ENCODE data around the gene TRRAP. TPM values are rescaled to one million over a fixed set of nuclear protein-coding genes. Genes with fewer than 3 reads are reported as not detected.

The TRRAP gene
- total RNA-seq, 2 donors from 2014 or later: 21.1 to 25.2 TPM

DNA sequence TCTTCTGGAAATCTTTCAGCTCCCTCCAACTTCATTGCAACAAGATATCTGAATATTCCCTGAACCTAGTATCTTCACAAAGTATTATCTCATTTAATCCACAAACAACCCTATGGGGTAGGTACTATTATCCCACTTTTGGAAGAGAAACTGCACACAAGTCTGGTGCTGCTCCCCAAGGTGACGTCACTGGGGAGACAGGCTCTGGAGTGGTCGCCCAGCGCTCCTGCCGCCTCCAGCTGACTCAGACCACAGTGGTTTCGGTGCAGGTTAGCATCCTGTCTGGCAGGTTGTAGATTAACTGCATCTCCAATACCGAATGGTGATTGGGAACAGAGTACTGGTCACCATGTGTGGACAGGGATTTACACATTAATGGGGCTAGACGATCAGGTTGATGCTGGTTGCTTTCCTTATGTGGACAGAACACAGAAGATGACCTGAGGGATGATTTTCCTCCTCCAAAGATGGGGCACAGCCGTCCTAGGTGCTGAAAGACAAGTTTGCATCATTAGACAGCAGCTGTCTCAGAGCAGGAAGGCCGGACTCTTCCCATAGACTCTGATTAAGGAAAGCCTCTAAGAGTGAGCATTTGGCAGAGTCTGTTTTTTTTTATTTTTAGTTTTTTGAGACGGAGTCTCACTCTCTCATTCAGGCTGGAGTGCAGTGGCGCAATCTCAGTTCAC, 128.6 kb downstream of the TRRAP start:
- H3K9me3 ChIP-seq: no peaks in the 10 kb centered on the region
- no peaks in the 10 kb centered on the region for H3K27me3 ChIP-seq
- DNase-seq (peak in 1 of 4 donors; percentile 3), ATAC-seq (no peak)
- 86 to 93% methylated on average over 10 to 11 of the region's 11 CpGs for WGBS, 2 donors
- intact Hi-C loops (cut with DNase I): no loop called here
- H3K4me3 ChIP-seq: no peak overlapping the region
- H3K36me3 ChIP-seq (replicated peaks in 1 of 2; ENCODE audit: insufficient read depth in 1 of 2, low read depth in 2 of 2): peaks cover 9 to 25% of the 10 kb centered on the region in 2 donors
- TF ChIP-seq POLR2A (IDR thresholded peaks at IDR 0.05): no peak
- TF ChIP-seq, protein P1, sequence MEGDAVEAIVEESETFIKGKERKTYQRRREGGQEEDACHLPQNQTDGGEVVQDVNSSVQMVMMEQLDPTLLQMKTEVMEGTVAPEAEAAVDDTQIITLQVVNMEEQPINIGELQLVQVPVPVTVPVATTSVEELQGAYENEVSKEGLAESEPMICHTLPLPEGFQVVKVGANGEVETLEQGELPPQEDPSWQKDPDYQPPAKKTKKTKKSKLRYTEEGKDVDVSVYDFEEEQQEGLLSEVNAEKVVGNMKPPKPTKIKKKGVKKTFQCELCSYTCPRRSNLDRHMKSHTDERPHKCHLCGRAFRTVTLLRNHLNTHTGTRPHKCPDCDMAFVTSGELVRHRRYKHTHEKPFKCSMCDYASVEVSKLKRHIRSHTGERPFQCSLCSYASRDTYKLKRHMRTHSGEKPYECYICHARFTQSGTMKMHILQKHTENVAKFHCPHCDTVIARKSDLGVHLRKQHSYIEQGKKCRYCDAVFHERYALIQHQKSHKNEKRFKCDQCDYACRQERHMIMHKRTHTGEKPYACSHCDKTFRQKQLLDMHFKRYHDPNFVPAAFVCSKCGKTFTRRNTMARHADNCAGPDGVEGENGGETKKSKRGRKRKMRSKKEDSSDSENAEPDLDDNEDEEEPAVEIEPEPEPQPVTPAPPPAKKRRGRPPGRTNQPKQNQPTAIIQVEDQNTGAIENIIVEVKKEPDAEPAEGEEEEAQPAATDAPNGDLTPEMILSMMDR (IDR thresholded peaks at IDR 0.05): no peak
- no peak overlapping the region for H3K27ac ChIP-seq
- H3K4me1 ChIP-seq: no peaks in the 10 kb centered on the region

GRCh38 chr7:99008181-99008631, 129.9 kb downstream of the TRRAP start:
- TF ChIP-seq, protein P1 (IDR thresholded peaks at IDR 0.05): no peak
- no peak for TF ChIP-seq POLR2A (IDR thresholded peaks at IDR 0.05)
- DNase-seq (peak in 1 of 4 donors; percentile 6), ATAC-seq (no peak)
- no peak overlapping the region for H3K27ac ChIP-seq
- no peak overlapping the region for H3K4me3 ChIP-seq
- intact Hi-C loops (cut with DNase I): no loop called here
- peaks cover 9 to 32% of the 10 kb centered on the region in 2 donors for H3K36me3 ChIP-seq (replicated peaks in 1 of 2; ENCODE audit: insufficient read depth in 1 of 2, low read depth in 2 of 2)
- H3K9me3 ChIP-seq: no peaks in the 10 kb centered on the region
- WGBS, 2 donors: 94 to 95% methylated on average over 21 to 23 of the region's 23 CpGs
- no peaks in the 10 kb centered on the region for H3K4me1 ChIP-seq
- no peaks in the 10 kb centered on the region for H3K27me3 ChIP-seq

- TF ChIP-seq, protein P1 (IDR thresholded peaks at IDR 0.05): no peak
- TF ChIP-seq POLR2A (IDR thresholded peaks at IDR 0.05): no peak
- no peaks in the 10 kb centered on the region for H3K9me3 ChIP-seq
- DNase-seq (peak in 1 of 4 donors; percentile 6), ATAC-seq (no peak)
- no peak overlapping the region for H3K4me3 ChIP-seq
- H3K36me3 ChIP-seq (replicated peaks in 1 of 2; ENCODE audit: insufficient read depth in 1 of 2, low read depth in 2 of 2): peaks cover 9 to 37% of the 10 kb centered on the region in 2 donors
- no peaks in the 10 kb centered on the region for H3K4me1 ChIP-seq
- intact Hi-C loops (cut with DNase I): no loop called here
- 85 to 88% methylated on average over 5 to 11 of the region's 11 CpGs for WGBS, 2 donors
- H3K27ac ChIP-seq: no peak overlapping the region
- no peaks in the 10 kb centered on the region for H3K27me3 ChIP-seq
Observed at GRCh38 chr7:99008921-99009530, 130.7 kb downstream of the TRRAP start.

GRCh38 chr7:99010281-99010680, 131.9 kb downstream of the TRRAP start:
- ATAC-seq: no peak
- no peaks in the 10 kb centered on the region for H3K27me3 ChIP-seq
- H3K36me3 ChIP-seq (replicated peaks in 1 of 2; ENCODE audit: insufficient read depth in 1 of 2, low read depth in 2 of 2): peaks cover 4 to 40% of the 10 kb centered on the region in 2 donors
- no peak overlapping the region for H3K4me3 ChIP-seq
- 88 to 90% methylated on average over 9 of the region's 9 CpGs for whole genome bisulfite sequencing, 2 donors
- H3K9me3 ChIP-seq: no peaks in the 10 kb centered on the region
- intact Hi-C loops (cut with DNase I): no loop called here
- DNase-seq: peak in 1 of 4 donors; percentile 1
- no peaks in the 10 kb centered on the region for H3K4me1 ChIP-seq
- TF ChIP-seq, protein P1 (IDR thresholded peaks at IDR 0.05): no peak
- no peak for TF ChIP-seq POLR2A (IDR thresholded peaks at IDR 0.05)
- H3K27ac ChIP-seq: no peak overlapping the region

All from body of pancreas (tissue), 4 donors.